Prostate gland (tissue), 2 donors: Measurements from ENCODE around the gene LBP.

ENCODE experiments used
- CTCF ChIP-seq, 4 experiments: fragments of 200-600 bp in 2 of 4; fragments of 450-650 bp in 2 of 4; sonication (generic) in 2 of 4; IDR thresholded peaks; 1 replicate in 3 of 4; 2 replicates in 1 of 4; pipeline ENCODE4 v1.5.1; 2016 to 2019; ENCODE audit warnings: antibody characterized with exemption in 4 of 4, mild to moderate bottlenecking in 2 of 4, moderate library complexity in 2 of 4
- POLR2A ChIP-seq: fragments of 450-650 bp; IDR thresholded peaks from one replicate; pipeline ENCODE4 v1.6.1; 2016; ENCODE audit warnings: antibody characterized with exemption, mild to moderate bottlenecking
- POLR2AphosphoS5 ChIP-seq: sonication (generic); formaldehyde crosslinking; IDR thresholded peaks from one replicate; pipeline ENCODE4 v1.6.1; 2017; ENCODE audit warnings: antibody characterized with exemption

- TF ChIP-seq CTCF (IDR thresholded peaks at IDR 0.05) (no peak), POLR2A (no peak), POLR2AphosphoS5 (no peak)
Measured at GRCh38 chr20:38405132-38405531, 58.9 kb downstream of the LBP start.
